WTC11 (cell line): ENCODE data around the gene REPIN1. TPM values are rescaled to one million over a fixed set of nuclear protein-coding genes. Genes with fewer than 3 reads are reported as not detected.

Experiments
- ATAC-seq: fragments of 200-7000 bp; cut with Tn5 transposase; 2 replicates; pipeline ENCODE4 v1.10.0; 2021; ENCODE audit warnings: mild to moderate bottlenecking, moderate library complexity
- CTCF ChIA-PET: fragments of 300-600 bp; sonication (Branson Sonifier 250); formaldehyde crosslinking; loops from one replicate; lab custom pipeline; 2021; ENCODE audit warnings: antibody characterized with exemption; lab: Charles Lee
- POLR2A ChIA-PET: fragments of 350-600 bp; sonication (Branson Sonifier 250); formaldehyde crosslinking; loops from one replicate; lab custom pipeline; 2021; ENCODE audit warnings: antibody characterized with exemption; lab: Charles Lee
- DNase-seq: peaks from one replicate; pipeline ENCODE4 v3.0.0; 2021; ENCODE audit warnings: low spot score
- H3K27ac Mint-ChIP-seq: 2 replicates; pipeline ENCODE4 v1.8.0; 2021; ENCODE audit warnings: mixed read lengths
- H3K27me3 Mint-ChIP-seq: 2 replicates; pipeline ENCODE4 v1.8.0; 2021; ENCODE audit warnings: low read depth, mild to moderate bottlenecking, moderate library complexity, mixed read lengths
- H3K36me3 Mint-ChIP-seq: 2 replicates; pipeline ENCODE4 v1.8.0; 2021; ENCODE audit warnings: mixed read lengths
- H3K4me1 Mint-ChIP-seq: 2 replicates; pipeline ENCODE4 v1.8.0; 2022; ENCODE audit warnings: mixed read lengths
- H3K4me3 Mint-ChIP-seq: 2 replicates; pipeline ENCODE4 v1.8.0; 2021; ENCODE audit warnings: mild to moderate bottlenecking, moderate library complexity, mixed read lengths
- H3K9me3 Mint-ChIP-seq: 2 replicates; pipeline ENCODE4 v1.8.0; 2021; ENCODE audit warnings: mixed read lengths
- AFF4 ChIP-seq: sonication (generic); formaldehyde crosslinking; IDR thresholded peaks from 2 replicates; pipeline ENCODE4 v1.8.1; 2023; ENCODE audit warnings: mild to moderate bottlenecking, missing genetic modification reagents, borderline replicate concordance
- ATF1 ChIP-seq: sonication (generic); formaldehyde crosslinking; IDR thresholded peaks from 2 replicates; pipeline ENCODE4 v1.8.1; 2023; ENCODE audit warnings: mild to moderate bottlenecking, moderate library complexity, missing genetic modification reagents
- ATF3 ChIP-seq: sonication (generic); formaldehyde crosslinking; conservative IDR thresholded peaks from 2 replicates; pipeline ENCODE4 v1.8.1; 2022; ENCODE audit warnings: mild to moderate bottlenecking, missing genetic modification reagents
- CREM ChIP-seq: sonication (generic); formaldehyde crosslinking; IDR thresholded peaks from 2 replicates; pipeline ENCODE4 v1.8.1; 2022; ENCODE audit warnings: mild to moderate bottlenecking, missing genetic modification reagents, moderate library complexity
- E2F4 ChIP-seq: sonication (generic); formaldehyde crosslinking; IDR thresholded peaks from 2 replicates; pipeline ENCODE4 v1.8.1; 2022; ENCODE audit warnings: low read depth, mild to moderate bottlenecking, moderate library complexity, missing genetic modification reagents, borderline replicate concordance
- FOXP1 ChIP-seq: sonication (generic); formaldehyde crosslinking; IDR thresholded peaks from 2 replicates; pipeline ENCODE4 v1.8.0; 2022; ENCODE audit warnings: missing genetic modification reagents, mild to moderate bottlenecking, moderate library complexity, borderline replicate concordance
- MYBL2 ChIP-seq: sonication (generic); formaldehyde crosslinking; IDR thresholded peaks from 2 replicates; pipeline ENCODE4 v1.8.1; 2023; ENCODE audit warnings: mild to moderate bottlenecking, moderate library complexity, missing genetic modification reagents
- NFATC4 ChIP-seq: fragments of 250-450 bp; sonication (Bioruptor Pico); IDR thresholded peaks from 2 replicates; pipeline ENCODE4 v1.9.0; 2021; ENCODE audit warnings: mild to moderate bottlenecking
- NFE2L1 ChIP-seq: sonication (generic); formaldehyde crosslinking; IDR thresholded peaks from 2 replicates; pipeline ENCODE4 v1.8.1; 2023; ENCODE audit warnings: missing genetic modification reagents
- NR3C1 ChIP-seq: sonication (generic); formaldehyde crosslinking; conservative IDR thresholded peaks from 2 replicates; pipeline ENCODE4 v1.8.1; 2023; ENCODE audit warnings: low read depth, mild to moderate bottlenecking, missing genetic modification reagents
- PRRX2 ChIP-seq: fragments of 250-450 bp; sonication (Bioruptor Pico); IDR thresholded peaks from 2 replicates; pipeline ENCODE4 v1.8.0; 2021; ENCODE audit warnings: mild to moderate bottlenecking
- STAT6 ChIP-seq: sonication (generic); formaldehyde crosslinking; conservative IDR thresholded peaks from 2 replicates; pipeline ENCODE4 v1.8.1; 2023; ENCODE audit warnings: mild to moderate bottlenecking, low read depth, missing genetic modification reagents, moderate library complexity
- ZNF138 ChIP-seq: sonication (generic); formaldehyde crosslinking; conservative IDR thresholded peaks from 2 replicates; pipeline ENCODE4 v1.8.1; 2022; ENCODE audit warnings: mild to moderate bottlenecking, moderate library complexity, missing genetic modification reagents
- ZNF532 ChIP-seq: fragments of 250-450 bp; sonication (Bioruptor Pico); IDR thresholded peaks from 2 replicates; pipeline ENCODE4 v1.9.0; 2021; ENCODE audit warnings: mild to moderate bottlenecking, borderline replicate concordance
- ZSCAN18 ChIP-seq: fragments of 250-450 bp; sonication (Bioruptor Pico); IDR thresholded peaks from 2 replicates; pipeline ENCODE4 v2.1.2; 2022; ENCODE audit warnings: mild to moderate bottlenecking, moderate library complexity
- total RNA-seq: library from RNA; stranded (reverse); gene quantifications from 3 replicates; pipeline ENCODE4 v1.2.3, GENCODE V29; 2021

REPIN1 gene
- total RNA-seq, 1 experiment from 2014 or later, result 130 TPM

GRCh38 chr7:150363872-150364271, 4.8 kb upstream of the REPIN1 start:
- DNase-seq (peak; percentile 7), ATAC-seq (no peak)
- Mint-ChIP-seq H3K4me1 (peaks cover 49% of the 10 kb centered on the region), H3K27me3 (no peaks in the 10 kb centered on the region; the same call in 1 of the 2 replicates), H3K4me3 (no peak overlapping the region), H3K9me3 (no peaks in the 10 kb centered on the region; the same call in 1 of the 2 replicates), H3K36me3 (no peaks in the 10 kb centered on the region), H3K27ac (no peak overlapping the region)
- TF ChIP-seq PRRX2 (CRISPR knock-in tag) (no peak), ATF3 (CRISPR knock-in tag) (no peak)
- CTCF ChIA-PET, result interaction anchor here (0.8 to 1.7 kb wide), 2 partner anchors 20 to 42 kb away, joined by 3 to 5 read pairs; a partner anchor contains a TSS
- POLR2A ChIA-PET, result no interaction called here

- TF ChIP-seq NR3C1 (CRISPR knock-in tag), result no peak
- TF ChIP-seq PRRX2 (CRISPR knock-in tag), result no peak
- TF ChIP-seq, all 79 proteins: peak for 0
- no peak overlapping the region for H3K27ac Mint-ChIP-seq
- POLR2A ChIA-PET, result no interaction called here
- ATAC-seq, result no peak
- no peaks in the 10 kb centered on the region; the same call in 1 of the 2 replicates for H3K9me3 Mint-ChIP-seq
- H3K4me1 Mint-ChIP-seq, result peaks cover 59% of the 10 kb centered on the region
- no peaks in the 10 kb centered on the region for H3K36me3 Mint-ChIP-seq
- H3K4me3 Mint-ChIP-seq, result no peak overlapping the region
- H3K27me3 Mint-ChIP-seq, result no peaks in the 10 kb centered on the region; the same call in 1 of the 2 replicates
- CTCF ChIA-PET, result interaction anchor here (0.6 to 1.2 kb wide), 3 partner anchors 9 to 84 kb away, joined by 3 read pairs; no protein-coding TSS in a partner anchor
- no peak for DNase-seq
Measured at GRCh38 chr7:150365194-150365593, 3.4 kb upstream of the REPIN1 start.

GRCh38 chr7:150365673-150366398, 2.8 kb upstream of the REPIN1 start:
- H3K36me3 Mint-ChIP-seq, result peaks cover 4% of the 10 kb centered on the region
- H3K4me1 Mint-ChIP-seq, result peaks cover 65% of the 10 kb centered on the region
- DNase-seq (peak; percentile 5), ATAC-seq (no peak)
- H3K4me3 Mint-ChIP-seq, result no peak overlapping the region
- H3K27ac Mint-ChIP-seq, result peak overlapping the region; percentile 93
- ChIA-PET POLR2A (interaction anchor here (0.7 to 1.6 kb wide), 3 partner anchors 18 to 36 kb away, joined by 3 to 8 read pairs (median 3); no protein-coding TSS in a partner anchor), CTCF (interaction anchor here (0.6 to 1.7 kb wide), 5 partner anchors 10 to 196 kb away, joined by 3 to 5 read pairs (median 3); no protein-coding TSS in a partner anchor)
- no peaks in the 10 kb centered on the region; the same call in 1 of the 2 replicates for H3K27me3 Mint-ChIP-seq
- no peaks in the 10 kb centered on the region for H3K9me3 Mint-ChIP-seq
- TF ChIP-seq E2F4 (CRISPR knock-in tag), result no peak
- no peak for TF ChIP-seq ZNF138 (CRISPR knock-in tag)
- no peak for TF ChIP-seq ZSCAN18 (CRISPR knock-in tag)
- no peak for TF ChIP-seq NFE2L1 (CRISPR knock-in tag)
- no peak for TF ChIP-seq FOXP1
- TF ChIP-seq STAT6 (CRISPR knock-in tag), result no peak
- TF ChIP-seq ATF1, result no peak
- no peak for TF ChIP-seq AFF4 (CRISPR knock-in tag)
- no peak for TF ChIP-seq ZNF532
- TF ChIP-seq CREM (CRISPR knock-in tag), result no peak
- no peak for TF ChIP-seq MYBL2
- TF ChIP-seq NFATC4 (CRISPR knock-in tag), result no peak
